Breast epithelium (tissue), 3 donors: Measurements from ENCODE around the gene PRKG1.

Experiments
- CTCF ChIP-seq, 3 donors: fragments of 450-650 bp; IDR thresholded peaks; one replicate each; pipeline ENCODE4 v1.5.1; 2016 to 2017; ENCODE audit warnings: antibody characterized with exemption in 3 of 3, mild to moderate bottlenecking in 3 of 3, moderate library complexity in 3 of 3
- POLR2A ChIP-seq: fragments of 450-650 bp; IDR thresholded peaks from one replicate; pipeline ENCODE4 v1.6.1; 2016; ENCODE audit warnings: antibody characterized with exemption, mild to moderate bottlenecking, moderate library complexity
- POLR2AphosphoS5 ChIP-seq, 3 donors: sonication (generic); formaldehyde crosslinking; IDR thresholded peaks; one replicate each; pipeline ENCODE4 v1.6.1; 2017; ENCODE audit warnings: antibody characterized with exemption in 3 of 3

- TF ChIP-seq CTCF (IDR thresholded peaks at IDR 0.05) (no peak), POLR2A (no peak), POLR2AphosphoS5 (IDR thresholded peaks at IDR 0.05) (no peak)
These were observed 806.9 kb downstream of the PRKG1 start for GRCh38 chr10:51881213-51881612.
